Fibroblast of lung (primary cell): ENCODE data around the gene SERPIND1. TPM values are rescaled to one million over a fixed set of nuclear protein-coding genes. Genes with fewer than 3 reads are reported as not detected.

Experiments used
- DNase-seq, 2 donors: peaks; one replicate each; pipeline versions ENCODE4 v3.0.0 to v3.0.0-alpha.2; 2010; ENCODE audit warnings: low read depth in 2 of 2
- H2AFZ ChIP-seq: 2 replicates; pipeline ENCODE4 v1.5.1; 2012; ENCODE audit warnings: low read length, control low read depth, inconsistent platforms
- H3K27ac ChIP-seq: 2 replicates; pipeline ENCODE4 v1.5.1; 2011; ENCODE audit warnings: low read length, control low read depth; ENCODE audit not compliant: insufficient read depth
- H3K27me3 ChIP-seq: 2 replicates; pipeline ENCODE4 v1.5.1; 2011; ENCODE audit warnings: mild to moderate bottlenecking, low read length; ENCODE audit not compliant: control insufficient read depth, insufficient read depth
- H3K36me3 ChIP-seq: 2 replicates; pipeline ENCODE4 v1.5.1; 2011; ENCODE audit warnings: low read length; ENCODE audit not compliant: control insufficient read depth, insufficient read depth
- H3K4me1 ChIP-seq: 2 replicates; pipeline ENCODE4 v1.5.1; 2011; ENCODE audit warnings: low read length; ENCODE audit not compliant: control insufficient read depth, insufficient read depth; ENCODE audit errors: extremely low read depth
- H3K4me2 ChIP-seq: 2 replicates; pipeline ENCODE4 v1.5.1; 2011; ENCODE audit warnings: low read length, control low read depth; ENCODE audit not compliant: insufficient read depth; ENCODE audit errors: extremely low read depth
- H3K4me3 ChIP-seq, 4 experiments: fragments of 200-600 bp in 1 of 4; sonication (generic) in 1 of 4; replicated peaks in 1 of 4; 2 replicates each; pipeline ENCODE4 v1.5.1; 2011 to 2016; ENCODE audit warnings: low read length in 4 of 4, low read depth in 3 of 4, mild to moderate bottlenecking in 3 of 4, control low read depth in 2 of 4, inconsistent platforms in 1 of 4, mixed read lengths in 1 of 4; ENCODE audit not compliant: insufficient read depth in 1 of 4; ENCODE audit errors: control extremely low read depth in 1 of 4
- H3K79me2 ChIP-seq: 2 replicates; pipeline ENCODE4 v1.5.1; 2012; ENCODE audit warnings: mild to moderate bottlenecking, low read length, inconsistent platforms; ENCODE audit not compliant: control insufficient read depth, insufficient read depth
- H3K9ac ChIP-seq: 2 replicates; pipeline ENCODE4 v1.5.1; 2011; ENCODE audit warnings: mild to moderate bottlenecking, low read length, control low read depth; ENCODE audit not compliant: insufficient read depth
- H3K9me3 ChIP-seq: 2 replicates; pipeline ENCODE4 v1.5.1; 2012; ENCODE audit warnings: low read depth, low read length; ENCODE audit not compliant: control insufficient read depth, insufficient read depth
- H4K20me1 ChIP-seq: 2 replicates; pipeline ENCODE4 v1.5.1; 2011; ENCODE audit warnings: low read length; ENCODE audit not compliant: control insufficient read depth, insufficient read depth; ENCODE audit errors: extremely low read depth
- CTCF ChIP-seq, 2 donors: IDR thresholded peaks in 1 of 2; conservative IDR thresholded peaks in 1 of 2; 1 replicate in 1 of 2; 2 replicates in 1 of 2; pipeline ENCODE4 v1.5.1; 2011 to 2012; ENCODE audit warnings: low read length in 2 of 2, control low read depth in 1 of 2, inconsistent platforms in 1 of 2, low read depth in 1 of 2, mild to moderate bottlenecking in 1 of 2
- EZH2 ChIP-seq: IDR thresholded peaks from 2 replicates; pipeline ENCODE4 v1.5.1; 2012; ENCODE audit warnings: low read length, control low read depth, mild to moderate bottlenecking; ENCODE audit errors: missing control alignments
- polyA plus RNA-seq, 2 donors: library from polyadenylated mRNA; depleted of rRNA in 1 of 2; stranded (reverse) in 1 of 2; unstranded in 1 of 2; fragments of >200 nt; gene quantifications; 2 replicates each; pipeline ENCODE4 v1.2.1, GENCODE V29; 2011 to 2012; ENCODE audit warnings: missing spikeins in 1 of 2
- total RNA-seq: library from RNA; depleted of rRNA; stranded (reverse); fragments of >200 nt; gene quantifications from 2 replicates; pipeline ENCODE4 v1.2.1, GENCODE V29; 2014

SERPIND1 gene
- total and polyA plus RNA-seq, 2 donors (not counting 1 experiment from before 2014, with no cell fraction given): 0.03 TPM; not detected in 1

- no peak overlapping the region for H3K4me2 ChIP-seq
- no peak overlapping the region for H3K9ac ChIP-seq
These were observed 25.0 kb upstream of the SERPIND1 start for GRCh38 chr22:20748731-20749428.

GRCh38 chr22:20749453-20749852 is 24.5 kb upstream of the SERPIND1 start:
- H3K27me3 ChIP-seq: no peaks in the 10 kb centered on the region
- H3K36me3 ChIP-seq: peaks cover 10% of the 10 kb centered on the region
- peaks cover 9% of the 10 kb centered on the region for H3K4me1 ChIP-seq
- TF ChIP-seq EZH2: no peak
- TF ChIP-seq CTCF (conservative IDR thresholded peaks at IDR 0.05 in 1 of 2, IDR thresholded peaks at IDR 0.05 in 1 of 2; ENCODE audit: low read depth in 1 of 2, low read length in 2 of 2): no peak
- no peaks in the 10 kb centered on the region for H3K9me3 ChIP-seq
- no peak overlapping the region for H3K27ac ChIP-seq
- no peak overlapping the region for H2AFZ ChIP-seq
- no peak overlapping the region for H3K4me3 ChIP-seq
- no peaks in the 10 kb centered on the region for H4K20me1 ChIP-seq
- no peaks in the 10 kb centered on the region for H3K79me2 ChIP-seq
- H3K9ac ChIP-seq: no peak overlapping the region
- no peak overlapping the region for H3K4me2 ChIP-seq
- no peak for DNase-seq

More at GRCh38 chr22:20748731-20749428, 25.0 kb upstream of the SERPIND1 start:
- Histone ChIP-seq H3K79me2 (no peaks in the 10 kb centered on the region), H3K4me3 (no peak overlapping the region), H3K27me3 (no peaks in the 10 kb centered on the region), H3K4me1 (peaks cover 9% of the 10 kb centered on the region), H3K36me3 (peaks cover 10% of the 10 kb centered on the region), H4K20me1 (no peaks in the 10 kb centered on the region), H3K9me3 (no peaks in the 10 kb centered on the region), H2AFZ (no peak overlapping the region), H3K27ac (no peak overlapping the region)
- DNase-seq: peak in 1 of 2 donors; percentile 87
- no peak for TF ChIP-seq EZH2
- TF ChIP-seq CTCF (conservative IDR thresholded peaks at IDR 0.05 in 1 of 2, IDR thresholded peaks at IDR 0.05 in 1 of 2; ENCODE audit: low read depth in 1 of 2, low read length in 2 of 2): no peak

- Histone ChIP-seq H2AFZ (no peak overlapping the region), H3K79me2 (no peaks in the 10 kb centered on the region), H3K27ac (no peak overlapping the region), H3K4me2 (no peak overlapping the region), H3K9ac (no peak overlapping the region), H3K4me1 (peaks cover 9% of the 10 kb centered on the region), H4K20me1 (no peaks in the 10 kb centered on the region), H3K36me3 (peaks cover 9% of the 10 kb centered on the region), H3K9me3 (no peaks in the 10 kb centered on the region), H3K27me3 (no peaks in the 10 kb centered on the region), H3K4me3 (no peak overlapping the region)
- TF ChIP-seq EZH2: no peak
- peak; percentile 78 to 86 for DNase-seq
These were observed 23.3 kb upstream of the SERPIND1 start for GRCh38 chr22:20750461-20751184.
